NCI-H146 (cell line): ENCODE data around the gene RFPL4A.

Experiments
- DNase-seq: peaks from one replicate; lab custom pipeline; 2025; lab: John Stamatoyannopoulos, UW

RFPL4A gene

DNA sequence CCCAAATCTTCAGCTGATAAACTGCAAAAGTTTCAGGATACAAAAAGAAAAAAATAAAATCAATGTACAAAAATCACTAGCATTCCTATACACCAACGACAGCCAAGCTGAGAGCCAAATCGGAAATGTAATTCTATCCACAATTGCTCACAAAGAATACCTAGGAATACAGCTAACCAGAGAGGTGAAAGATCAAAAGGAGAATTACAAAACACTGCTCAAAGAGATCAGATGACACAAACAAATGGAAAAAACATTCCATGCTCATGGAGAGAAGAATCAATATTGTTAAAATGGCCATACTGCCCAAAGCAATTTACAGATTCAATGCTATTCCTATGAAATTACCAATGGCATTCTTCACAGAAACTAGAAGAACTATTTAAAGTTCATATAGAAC is 43.4 kb downstream of the RFPL4A start:
- no peak for DNase-seq

DNA sequence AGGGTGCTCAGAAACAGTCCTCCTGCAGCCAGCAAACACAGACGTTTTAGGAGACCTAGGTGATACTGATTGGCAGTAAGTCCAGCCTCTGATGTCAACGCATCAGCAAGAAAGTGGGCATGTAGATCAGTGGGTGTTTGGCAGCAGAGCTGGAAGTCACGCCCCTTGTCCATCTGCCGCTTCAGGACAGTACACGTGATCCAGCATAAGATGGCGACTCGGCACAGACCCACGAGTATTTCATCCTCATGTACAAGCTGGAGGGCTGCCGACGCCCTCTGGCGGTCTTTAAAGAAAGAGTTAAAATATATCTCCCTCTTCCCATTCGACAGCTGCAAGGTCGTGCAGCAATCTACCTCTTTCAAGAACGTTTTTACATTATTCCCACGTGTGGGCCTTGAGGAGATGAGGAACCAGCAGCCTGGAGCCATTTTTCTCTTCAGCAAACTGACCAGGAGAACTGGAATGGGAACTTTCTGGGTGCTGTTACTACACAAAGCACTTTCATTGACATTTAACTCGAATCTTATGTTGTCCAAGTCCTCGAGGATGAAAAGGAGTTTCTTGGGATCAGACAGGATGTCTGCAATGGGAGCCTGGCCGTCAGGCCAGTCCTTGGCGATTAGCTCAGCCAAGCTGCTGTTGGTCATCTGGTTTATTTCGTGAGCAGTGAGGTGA is 50.6 kb downstream of the RFPL4A start:
- DNase-seq, result peak; percentile 88

DNA sequence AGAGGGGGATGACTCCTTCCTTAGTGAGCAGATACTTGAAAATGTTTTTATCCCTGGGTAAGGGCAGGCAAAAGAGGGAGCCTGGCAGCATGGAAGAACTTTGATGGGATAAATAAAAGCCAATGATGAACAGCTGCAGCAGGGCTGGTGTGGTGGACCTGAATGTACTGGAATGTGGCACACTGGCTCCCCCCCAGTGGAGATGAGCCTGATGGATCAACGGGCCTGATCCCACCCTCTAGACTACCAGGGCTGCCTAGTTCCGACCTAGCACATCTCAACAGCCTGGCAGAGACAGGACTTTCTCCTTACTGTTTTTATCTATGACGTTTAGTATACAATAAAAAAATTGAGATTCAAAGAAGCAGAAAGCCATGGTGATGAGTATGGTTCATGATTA is 52.4 kb downstream of the RFPL4A start:
- DNase-seq, result no peak

DNA sequence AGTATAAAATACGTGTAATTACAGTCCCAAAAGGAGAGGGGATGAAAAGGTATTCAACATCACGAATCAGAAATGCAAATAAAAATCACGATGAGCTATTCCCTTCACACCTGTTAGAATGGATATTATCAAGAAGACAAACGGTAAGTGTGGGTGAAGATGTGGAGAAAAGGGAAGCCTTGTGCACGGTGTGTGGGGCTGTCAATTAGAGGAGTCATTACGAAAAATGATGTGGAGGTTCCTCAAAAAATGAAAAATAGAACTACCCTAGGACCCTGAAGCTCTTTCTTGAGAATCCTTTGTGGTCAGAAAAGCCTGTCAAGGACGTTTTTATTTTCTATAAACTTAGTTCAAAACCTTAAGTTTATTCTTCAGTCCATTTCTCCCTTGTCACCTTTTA is 53.6 kb downstream of the RFPL4A start:
- DNase-seq, result no peak
